IMR-90 (cell line): Measurements from ENCODE around the gene MYOF. TPM values are rescaled to one million over a fixed set of nuclear protein-coding genes. Genes with fewer than 3 reads are reported as not detected.

Experiments
- ATAC-seq: fragments of 200-7000 bp; cut with Tn5 transposase; 2 replicates; pipeline ENCODE4 v1.9.1; 2020; ENCODE audit warnings: low read depth, mild to moderate bottlenecking, moderate library complexity
- BruUV-seq: library from RNA; stranded (reverse); fragments of 400-500 nt; replicated peaks from 2 replicates; lab custom pipeline; 2021; lab: Mats Ljungman, UMichigan
- CTCF ChIA-PET: fragments of 300-600 bp; formaldehyde crosslinking; extraction: SDS; loops from one replicate; lab custom pipeline; 2021; ENCODE audit warnings: antibody characterized with exemption; lab: Yijun Ruan, JAX
- POLR2A ChIA-PET: fragments of 300-600 bp; sonication (Branson Sonifier 250); formaldehyde crosslinking; loops from one replicate; lab custom pipeline; 2022; ENCODE audit warnings: antibody characterized with exemption; ENCODE audit not compliant: unreplicated experiment; lab: Charles Lee
- DNase-seq: peaks from one replicate; pipeline ENCODE4 v3.0.0; 2013
- H2AFZ ChIP-seq: replicated peaks from 2 replicates; pipeline ENCODE3; 2013; ENCODE audit warnings: low read length, mild to moderate bottlenecking; ENCODE audit not compliant: poor library complexity
- H2AK5ac ChIP-seq: 2 replicates; pipeline ENCODE4 v1.6.1; 2013; ENCODE audit warnings: low read depth, low read length, inconsistent platforms
- H2AK9ac ChIP-seq: replicated peaks from 2 replicates; pipeline ENCODE3; 2013; ENCODE audit warnings: mild to moderate bottlenecking, low read depth, low read length, moderate library complexity; ENCODE audit not compliant: poor library complexity
- H2BK120ac ChIP-seq: 2 replicates; pipeline ENCODE4 v1.6.1; 2013; ENCODE audit warnings: low read depth, low read length, inconsistent platforms
- H2BK15ac ChIP-seq: 3 replicates; pipeline ENCODE4 v1.6.1; 2013; ENCODE audit warnings: low read depth, low read length, inconsistent platforms
- H2BK20ac ChIP-seq: 2 replicates; pipeline ENCODE4 v1.6.1; 2013; ENCODE audit warnings: low read depth, mild to moderate bottlenecking, inconsistent platforms, low read length, moderate library complexity
- H2BK5ac ChIP-seq: 2 replicates; pipeline ENCODE4 v1.6.1; 2013; ENCODE audit warnings: mild to moderate bottlenecking, low read depth, low read length, inconsistent platforms; ENCODE audit not compliant: poor library complexity, severe bottlenecking
- H3K14ac ChIP-seq: replicated peaks from 2 replicates; pipeline ENCODE4 v1.6.1; 2013; ENCODE audit warnings: low read depth, low read length, inconsistent platforms
- H3K18ac ChIP-seq: 2 replicates; pipeline ENCODE4 v1.6.1; 2013; ENCODE audit warnings: low read depth, low read length, control low read depth
- H3K23ac ChIP-seq: 2 replicates; pipeline ENCODE4 v1.6.1; 2013; ENCODE audit warnings: low read depth, low read length, inconsistent platforms
- H3K27ac ChIP-seq: 2 replicates; pipeline ENCODE4 v1.5.1; 2013; ENCODE audit warnings: mild to moderate bottlenecking, control low read depth, low read length; ENCODE audit not compliant: insufficient read depth
- H3K27me3 ChIP-seq: 2 replicates; pipeline ENCODE4 v1.6.1; 2013; ENCODE audit warnings: low read length; ENCODE audit not compliant: control insufficient read depth, insufficient read depth
- H3K36me3 ChIP-seq: 2 replicates; pipeline ENCODE4 v1.6.1; 2013; ENCODE audit warnings: low read length, mixed read lengths; ENCODE audit not compliant: control insufficient read depth, insufficient read depth
- H3K4ac ChIP-seq: 2 replicates; pipeline ENCODE4 v1.6.1; 2013; ENCODE audit warnings: low read depth, low read length, inconsistent platforms
- H3K4me1 ChIP-seq: 2 replicates; pipeline ENCODE4 v1.6.1; 2013; ENCODE audit warnings: low read length, mixed read lengths; ENCODE audit not compliant: control insufficient read depth, insufficient read depth
- H3K4me2 ChIP-seq: 2 replicates; pipeline ENCODE4 v1.6.1; 2013; ENCODE audit warnings: low read depth, mild to moderate bottlenecking, control low read depth, low read length, moderate library complexity
- H3K4me3 ChIP-seq: 2 replicates; pipeline ENCODE4 v1.5.1; 2013; ENCODE audit warnings: low read depth, mild to moderate bottlenecking, control low read depth, low read length, moderate library complexity; ENCODE audit not compliant: insufficient read depth
- H3K56ac ChIP-seq: 2 replicates; pipeline ENCODE4 v1.6.1; 2013; ENCODE audit warnings: low read length, inconsistent platforms; ENCODE audit not compliant: insufficient read depth; ENCODE audit errors: extremely low read depth
- H3K79me1 ChIP-seq, 2 experiments: 2 replicates each; pipeline ENCODE4 v1.6.1; 2013; ENCODE audit warnings: low read length in 2 of 2, inconsistent platforms in 1 of 2, low read depth in 1 of 2
- H3K9ac ChIP-seq: 2 replicates; pipeline ENCODE4 v1.6.1; 2013; ENCODE audit warnings: low read depth, low read length, control low read depth
- H3K9me1 ChIP-seq: 2 replicates; pipeline ENCODE4 v1.6.1; 2013; ENCODE audit warnings: low read length, inconsistent platforms; ENCODE audit not compliant: insufficient read depth
- H3K9me3 ChIP-seq: 2 replicates; pipeline ENCODE4 v1.6.1; 2013; ENCODE audit warnings: low read length; ENCODE audit not compliant: control insufficient read depth, insufficient read depth
- H4K20me1 ChIP-seq: 2 replicates; pipeline ENCODE4 v1.6.1; 2013; ENCODE audit warnings: low read length, inconsistent platforms; ENCODE audit not compliant: insufficient read depth
- H4K5ac ChIP-seq: 2 replicates; pipeline ENCODE4 v1.6.1; 2013; ENCODE audit warnings: mild to moderate bottlenecking, low read depth, low read length, control low read depth
- H4K8ac ChIP-seq, 2 experiments: 2 replicates each; pipeline ENCODE4 v1.6.1; 2013; ENCODE audit warnings: low read depth in 2 of 2, low read length in 2 of 2, control low read depth in 1 of 2, inconsistent platforms in 1 of 2
- H4K91ac ChIP-seq: 2 replicates; pipeline ENCODE4 v1.6.1; 2013; ENCODE audit warnings: low read depth, low read length, inconsistent platforms; ENCODE audit not compliant: insufficient read depth
- BHLHE40 ChIP-seq: fragments of 150-350 bp; IDR thresholded peaks from 2 replicates; pipeline ENCODE4 v1.6.1; 2016; ENCODE audit warnings: mild to moderate bottlenecking, low read depth, low read length
- CEBPB ChIP-seq: IDR thresholded peaks from 2 replicates; pipeline ENCODE4 v1.6.1; 2012; ENCODE audit warnings: low read depth, low read length, improper control_type of control experiment
- CHD1 ChIP-seq: IDR thresholded peaks from 2 replicates; pipeline ENCODE4 v1.6.1; 2012; ENCODE audit warnings: low read depth, low read length, improper control_type of control experiment
- FOS ChIP-seq: fragments of 150-350 bp; IDR thresholded peaks from 2 replicates; pipeline ENCODE4 v1.6.1; 2016; ENCODE audit warnings: low read depth, low read length
- MAFK ChIP-seq: IDR thresholded peaks from 2 replicates; pipeline ENCODE4 v1.6.1; 2012; ENCODE audit warnings: low read depth, low read length, improper control_type of control experiment
- MAZ ChIP-seq: IDR thresholded peaks from 2 replicates; pipeline ENCODE4 v1.6.1; 2012; ENCODE audit warnings: low read depth, mild to moderate bottlenecking, low read length, improper control_type of control experiment, moderate library complexity, borderline replicate concordance
- MXI1 ChIP-seq: IDR thresholded peaks from 2 replicates; pipeline ENCODE4 v1.6.1; 2012; ENCODE audit warnings: low read depth, mild to moderate bottlenecking, low read length, moderate library complexity, borderline replicate concordance
- NFE2L2 ChIP-seq: fragments of 150-350 bp; IDR thresholded peaks from 2 replicates; pipeline ENCODE4 v1.6.1; 2016; ENCODE audit warnings: low read depth, mild to moderate bottlenecking, low read length
- RAD21 ChIP-seq: IDR thresholded peaks from 2 replicates; pipeline ENCODE4 v1.6.1; 2012; ENCODE audit warnings: low read length, improper control_type of control experiment
- RCOR1 ChIP-seq: IDR thresholded peaks from 2 replicates; pipeline ENCODE4 v1.6.1; 2012; ENCODE audit warnings: mild to moderate bottlenecking, low read length, improper control_type of control experiment; ENCODE audit not compliant: insufficient replicate concordance
- RFX5 ChIP-seq: IDR thresholded peaks from 2 replicates; pipeline ENCODE4 v1.8.0; 2012; ENCODE audit warnings: low read depth, mild to moderate bottlenecking, low read length, moderate library complexity
- SMC3 ChIP-seq: fragments of 150-350 bp; IDR thresholded peaks from 2 replicates; pipeline ENCODE4 v1.6.1; 2016; ENCODE audit warnings: low read depth, mild to moderate bottlenecking, antibody characterized with exemption, low read length, moderate library complexity
- WGBS, 2 experiments: methylation state at CpG; one replicate each; pipeline versions ENCODE4 v1.1.5 to v1.1.7; 2013; ENCODE audit warnings: missing lambda C conversion rate in 2 of 2; ENCODE audit not compliant: insufficient read length in 1 of 2; ENCODE audit errors: extremely low coverage in 2 of 2; 5-methylcytosine and 5-hydroxymethylcytosine counted together
- dilution Hi-C: fragments of 300-500 bp; cut with HindIII; formaldehyde crosslinking; loops from one replicate; pipeline ENCODE4 v1.14.3; 2018; ENCODE audit warnings: low sequenced_read_pairs; ENCODE audit not compliant: unreplicated experiment
- in situ Hi-C: fragments of 300-500 bp; cut with MboI; formaldehyde crosslinking; loops from 3 replicates; pipeline ENCODE4 v1.14.3; 2019; ENCODE audit warnings: low sequenced_read_pairs, inconsistent platforms, mixed read lengths
- intact Hi-C: fragments of 100-400 bp; cut with micrococcal nuclease; formaldehyde crosslinking; loops from 2 replicates; pipeline ENCODE4 v1.10.0; 2022
- polyA plus RNA-seq, 3 experiments: library from polyadenylated mRNA; depleted of rRNA; stranded (reverse); fragments of >200 nt; gene quantifications; 2 replicates each; pipeline ENCODE4 v1.2.3, GENCODE V29; 2012; ENCODE audit warnings: low replicate concordance in 1 of 3
- total RNA-seq: library from RNA; depleted of rRNA; stranded (reverse); fragments of >200 nt; gene quantifications from 2 replicates; pipeline ENCODE4 v1.2.3, GENCODE V29; 2012
- TF ChIP-seq, protein P1 (sequence below): fragments of 150-350 bp; IDR thresholded peaks from 2 replicates; pipeline ENCODE4 v1.6.1; 2016; ENCODE audit warnings: low read depth, mild to moderate bottlenecking, low read length, moderate library complexity, borderline replicate concordance
- TF ChIP-seq, protein P2 (sequence below): conservative IDR thresholded peaks from 2 replicates; pipeline ENCODE4 v1.5.1; 2012; ENCODE audit warnings: mild to moderate bottlenecking, low read depth, low read length, improper control_type of control experiment
- TF ChIP-seq, protein P3 (sequence below): fragments of 150-350 bp; IDR thresholded peaks from 2 replicates; pipeline ENCODE4 v1.6.1; 2017; ENCODE audit warnings: mild to moderate bottlenecking, antibody characterized with exemption, low read length, low read depth

MYOF gene
- total and polyA plus RNA-seq, 2 of the 4 experiments (the other 2 are of a cell fraction): 221 to 281 TPM

DNA sequence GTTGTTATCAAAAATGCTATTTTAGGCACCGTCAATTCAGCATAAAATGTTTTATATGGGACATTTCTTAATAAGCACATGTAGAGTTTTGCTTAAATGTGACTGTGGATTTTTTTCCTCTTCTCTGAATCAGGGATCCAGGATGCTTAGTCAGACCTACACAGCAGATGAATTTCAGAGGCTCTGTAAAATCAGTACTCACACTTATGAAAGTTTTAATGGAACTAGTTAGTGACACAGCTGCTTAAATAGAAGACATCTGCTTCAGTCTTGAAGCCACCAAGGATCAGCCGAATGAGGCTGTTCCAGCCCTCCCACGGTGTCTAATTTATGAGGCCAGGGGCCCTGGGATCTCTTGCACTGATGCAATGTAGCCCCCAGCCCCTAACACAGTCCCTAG is 136.0 kb downstream of the MYOF start:
- Histone ChIP-seq H3K9ac (no peak overlapping the region), H3K9me1 (peaks cover 3% of the 10 kb centered on the region; the same call in 1 of the 2 replicates), H2BK15ac (no peak overlapping the region), H2AK9ac (no peak overlapping the region), H3K23ac (no peak overlapping the region), H3K4me1 (0 out of 2 replicates have a peak, but pooled peaks cover 2% of the 10 kb centered on the region), H2AK5ac (no peak overlapping the region), H3K9me3 (no peaks in the 10 kb centered on the region), H3K27me3 (no peaks in the 10 kb centered on the region), H4K5ac (no peak overlapping the region), H4K20me1 (peaks cover 3% of the 10 kb centered on the region; the same call in 1 of the 2 replicates), H3K36me3 (peaks cover 64% of the 10 kb centered on the region), H3K4me2 (no peak overlapping the region), H3K27ac (no peak overlapping the region), H4K91ac (no peak overlapping the region), H3K56ac (no peak overlapping the region), H2BK5ac (no peak overlapping the region), H3K4me3 (no peak overlapping the region), H3K14ac (no peak overlapping the region), H3K18ac (no peak overlapping the region), H4K8ac (no peak overlapping the region), H2AFZ (no peak overlapping the region), H3K4ac (no peak overlapping the region), H3K79me1 (peaks cover 25 to 50% of the 10 kb centered on the region in 2 experiments; a peak in 3 of 4 replicates), H2BK120ac (no peak overlapping the region), H2BK20ac (no peak overlapping the region)
- BruUV-seq: no TSS peak
- no peak for ATAC-seq
- in situ Hi-C loops (no loop called here), dilution Hi-C loops (no loop called here), intact Hi-C loops (no loop called here)
- POLR2A ChIA-PET: interaction anchor here (0.6 kb wide), 1 partner anchor 374 kb away, joined by 3 read pairs; no protein-coding TSS in a partner anchor
- peak; percentile 21 for DNase-seq
- 40% methylated on average over 1 of the region's 3 CpGs; no CpG with 5 or more reads in 1 of the 2 experiments for WGBS, 2 experiments
- no peak for TF ChIP-seq MAZ
- TF ChIP-seq CHD1: no peak
- no peak for TF ChIP-seq CEBPB
- no peak for TF ChIP-seq NFE2L2
- TF ChIP-seq MXI1: no peak
- TF ChIP-seq, protein P1, sequence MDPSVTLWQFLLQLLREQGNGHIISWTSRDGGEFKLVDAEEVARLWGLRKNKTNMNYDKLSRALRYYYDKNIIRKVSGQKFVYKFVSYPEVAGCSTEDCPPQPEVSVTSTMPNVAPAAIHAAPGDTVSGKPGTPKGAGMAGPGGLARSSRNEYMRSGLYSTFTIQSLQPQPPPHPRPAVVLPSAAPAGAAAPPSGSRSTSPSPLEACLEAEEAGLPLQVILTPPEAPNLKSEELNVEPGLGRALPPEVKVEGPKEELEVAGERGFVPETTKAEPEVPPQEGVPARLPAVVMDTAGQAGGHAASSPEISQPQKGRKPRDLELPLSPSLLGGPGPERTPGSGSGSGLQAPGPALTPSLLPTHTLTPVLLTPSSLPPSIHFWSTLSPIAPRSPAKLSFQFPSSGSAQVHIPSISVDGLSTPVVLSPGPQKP: no peak
- no peak for TF ChIP-seq MAFK
- TF ChIP-seq, protein P2, sequence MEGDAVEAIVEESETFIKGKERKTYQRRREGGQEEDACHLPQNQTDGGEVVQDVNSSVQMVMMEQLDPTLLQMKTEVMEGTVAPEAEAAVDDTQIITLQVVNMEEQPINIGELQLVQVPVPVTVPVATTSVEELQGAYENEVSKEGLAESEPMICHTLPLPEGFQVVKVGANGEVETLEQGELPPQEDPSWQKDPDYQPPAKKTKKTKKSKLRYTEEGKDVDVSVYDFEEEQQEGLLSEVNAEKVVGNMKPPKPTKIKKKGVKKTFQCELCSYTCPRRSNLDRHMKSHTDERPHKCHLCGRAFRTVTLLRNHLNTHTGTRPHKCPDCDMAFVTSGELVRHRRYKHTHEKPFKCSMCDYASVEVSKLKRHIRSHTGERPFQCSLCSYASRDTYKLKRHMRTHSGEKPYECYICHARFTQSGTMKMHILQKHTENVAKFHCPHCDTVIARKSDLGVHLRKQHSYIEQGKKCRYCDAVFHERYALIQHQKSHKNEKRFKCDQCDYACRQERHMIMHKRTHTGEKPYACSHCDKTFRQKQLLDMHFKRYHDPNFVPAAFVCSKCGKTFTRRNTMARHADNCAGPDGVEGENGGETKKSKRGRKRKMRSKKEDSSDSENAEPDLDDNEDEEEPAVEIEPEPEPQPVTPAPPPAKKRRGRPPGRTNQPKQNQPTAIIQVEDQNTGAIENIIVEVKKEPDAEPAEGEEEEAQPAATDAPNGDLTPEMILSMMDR: no peak
- TF ChIP-seq RFX5: no peak
- no peak for TF ChIP-seq RCOR1
- TF ChIP-seq, protein P3, sequence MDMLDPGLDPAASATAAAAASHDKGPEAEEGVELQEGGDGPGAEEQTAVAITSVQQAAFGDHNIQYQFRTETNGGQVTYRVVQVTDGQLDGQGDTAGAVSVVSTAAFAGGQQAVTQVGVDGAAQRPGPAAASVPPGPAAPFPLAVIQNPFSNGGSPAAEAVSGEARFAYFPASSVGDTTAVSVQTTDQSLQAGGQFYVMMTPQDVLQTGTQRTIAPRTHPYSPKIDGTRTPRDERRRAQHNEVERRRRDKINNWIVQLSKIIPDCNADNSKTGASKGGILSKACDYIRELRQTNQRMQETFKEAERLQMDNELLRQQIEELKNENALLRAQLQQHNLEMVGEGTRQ: no peak
- TF ChIP-seq RAD21: no peak
- no peak for TF ChIP-seq BHLHE40
- TF ChIP-seq SMC3: no peak
- no peak for TF ChIP-seq FOS
- CTCF ChIA-PET: no interaction called here
